ENCODE measurements around the gene ADRA2C.

ADRA2C gene

GRCh38 chr4:3745886-3746656, 20.1 kb upstream of the ADRA2C start:
- Histone ChIP-seq H3K23ac (ENCODE audit: low read length in 2 of 2) (no peak overlapping the region), H3K4ac (ENCODE audit: low read depth in 1 of 2, low read length in 2 of 2) (no peak overlapping the region), H2BK5ac (ENCODE audit: low read depth, low read length, poor library complexity, severe bottlenecking) (no peak overlapping the region), H3K4me3 (ENCODE audit: insufficient read depth in 1 of 2, low read depth in 1 of 2, low read length in 2 of 2) (no peak overlapping the region), H2BK15ac (ENCODE audit: low read depth, poor library complexity, severe bottlenecking) (no peak overlapping the region), H4K8ac (ENCODE audit: low read length) (no peak overlapping the region), H2AFZ (ENCODE audit: low read depth, low read length) (no peak overlapping the region), H3K36me3 (ENCODE audit: control insufficient read depth in 1 of 2, insufficient read depth in 2 of 2, low read depth in 1 of 2, low read length in 2 of 2) (no peaks in the 10 kb centered on the region), H2BK120ac (ENCODE audit: low read depth, low read length) (no peak overlapping the region), H2BK12ac (ENCODE audit: low read length in 2 of 2) (no peak overlapping the region), H3K4me2 (ENCODE audit: low read length, poor library complexity, severe bottlenecking) (no peak overlapping the region), H3K27me3 (ENCODE audit: control insufficient read depth in 1 of 2, insufficient read depth in 1 of 2, low read length in 2 of 2) (peaks cover 16 to 94% of the 10 kb centered on the region in 2 experiments), H3K27ac (ENCODE audit: low read length, poor library complexity, severe bottlenecking) (no peak overlapping the region), H2AK5ac (ENCODE audit: low read length, severe bottlenecking) (no peak overlapping the region), H3K18ac (ENCODE audit: low read depth in 1 of 2, low read length in 2 of 2) (no peak overlapping the region), H3K79me1 (replicated peaks; ENCODE audit: low read length, poor library complexity, severe bottlenecking) (no peaks in the 10 kb centered on the region), H4K91ac (ENCODE audit: low read length) (no peak overlapping the region), H3K4me1 (ENCODE audit: control insufficient read depth, insufficient read depth, low read depth, low read length) (peaks cover 2% of the 10 kb centered on the region), H3K9ac (ENCODE audit: low read length) (no peak overlapping the region), H3K9me3 (ENCODE audit: control insufficient read depth, low read length) (peaks cover 14% of the 10 kb centered on the region), H3K14ac (ENCODE audit: low read length in 2 of 2) (no peak overlapping the region)
- DNase-seq: no peak
- 64% methylated on average over 14 of the region's 32 CpGs for WGBS

DNA sequence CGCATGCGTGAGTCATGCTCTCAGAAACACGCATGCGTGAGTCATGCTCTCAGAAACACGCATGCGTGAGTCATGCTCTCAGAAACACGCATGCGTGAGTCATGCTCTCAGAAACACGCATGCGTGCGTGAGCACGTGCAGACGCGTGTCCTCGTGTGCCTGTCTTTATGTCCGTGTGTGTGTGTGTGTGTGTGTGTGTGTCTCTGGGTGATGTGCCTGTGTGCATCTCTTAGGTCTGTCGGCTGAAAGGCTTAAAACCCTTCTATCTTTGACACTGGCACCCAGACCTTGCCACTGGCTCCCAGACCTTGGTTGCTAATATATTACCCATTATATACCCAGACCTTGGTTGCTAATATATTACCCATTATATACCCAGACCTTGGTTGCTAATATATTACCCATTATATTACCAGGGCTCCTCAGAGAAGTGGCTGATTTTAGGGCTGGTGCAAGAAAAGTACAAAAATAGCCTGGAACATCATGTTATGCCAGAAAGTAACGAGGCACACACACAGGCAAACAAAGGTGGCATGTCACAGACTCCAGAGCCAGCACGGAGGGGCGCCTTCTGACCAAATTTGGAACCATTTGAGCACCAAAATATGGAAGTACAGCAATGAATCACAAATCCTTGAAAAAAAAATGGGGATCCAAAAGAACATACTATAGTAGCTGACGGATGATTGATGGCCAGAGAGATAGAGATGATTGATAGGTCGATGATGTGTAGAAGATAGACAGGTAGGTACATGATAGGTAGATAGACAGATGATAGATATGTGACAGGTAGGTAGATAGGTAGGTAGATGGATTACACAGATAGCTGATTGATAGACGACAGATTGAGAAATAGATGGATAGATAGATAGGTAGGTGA, 19.2 kb upstream of the ADRA2C start:
- no peak overlapping the region for H3K4me3 ChIP-seq (ENCODE audit: insufficient read depth in 1 of 2, low read depth in 1 of 2, low read length in 2 of 2)
- H3K9ac ChIP-seq (ENCODE audit: low read length): no peak overlapping the region
- H3K27ac ChIP-seq (ENCODE audit: low read length, poor library complexity, severe bottlenecking): no peak overlapping the region
- no peak overlapping the region for H3K4ac ChIP-seq (ENCODE audit: low read depth in 1 of 2, low read length in 2 of 2)
- H3K4me1 ChIP-seq (ENCODE audit: control insufficient read depth, insufficient read depth, low read depth, low read length): peaks cover 2% of the 10 kb centered on the region
- H3K79me1 ChIP-seq (replicated peaks; ENCODE audit: low read length, poor library complexity, severe bottlenecking): no peaks in the 10 kb centered on the region
- no peaks in the 10 kb centered on the region for H3K36me3 ChIP-seq (ENCODE audit: control insufficient read depth in 1 of 2, insufficient read depth in 2 of 2, low read depth in 1 of 2, low read length in 2 of 2)
- H3K18ac ChIP-seq (ENCODE audit: low read depth in 1 of 2, low read length in 2 of 2): no peak overlapping the region
- H2AFZ ChIP-seq (ENCODE audit: low read depth, low read length): no peak overlapping the region
- H3K9me3 ChIP-seq (ENCODE audit: control insufficient read depth, low read length): peaks cover 12% of the 10 kb centered on the region
- WGBS: 82% methylated on average over 19 of the region's 23 CpGs
- H3K23ac ChIP-seq (ENCODE audit: low read length in 2 of 2): no peak overlapping the region
- H4K8ac ChIP-seq (ENCODE audit: low read length): no peak overlapping the region
- H2BK15ac ChIP-seq (ENCODE audit: low read depth, poor library complexity, severe bottlenecking): no peak overlapping the region
- H2BK12ac ChIP-seq (ENCODE audit: low read length in 2 of 2): no peak overlapping the region
- no peak overlapping the region for H4K91ac ChIP-seq (ENCODE audit: low read length)
- H2BK120ac ChIP-seq (ENCODE audit: low read depth, low read length): no peak overlapping the region
- H2AK5ac ChIP-seq (ENCODE audit: low read length, severe bottlenecking): no peak overlapping the region
- no peak overlapping the region for H3K14ac ChIP-seq (ENCODE audit: low read length in 2 of 2)
- no peak overlapping the region for H3K4me2 ChIP-seq (ENCODE audit: low read length, poor library complexity, severe bottlenecking)
- no peak for DNase-seq
- no peak overlapping the region for H2BK5ac ChIP-seq (ENCODE audit: low read depth, low read length, poor library complexity, severe bottlenecking)
- peaks cover 20 to 94% of the 10 kb centered on the region in 2 experiments for H3K27me3 ChIP-seq (ENCODE audit: control insufficient read depth in 1 of 2, insufficient read depth in 1 of 2, low read length in 2 of 2)

DNA sequence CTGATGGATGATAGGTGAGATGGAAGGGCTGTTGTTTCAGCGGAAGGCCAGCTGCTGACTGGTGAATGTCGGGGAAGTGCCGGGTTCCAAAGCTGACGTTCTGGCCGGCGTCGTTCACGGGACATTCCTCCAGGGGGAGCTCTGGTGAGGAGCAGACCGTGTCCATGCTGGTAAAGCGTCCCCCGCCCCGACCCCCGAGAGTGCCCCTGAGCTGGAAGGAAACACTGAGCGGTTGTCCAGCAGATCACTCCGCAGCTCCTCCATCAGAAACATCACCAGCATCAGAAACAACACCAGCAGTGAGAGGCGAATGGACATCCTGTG, 18.6 kb upstream of the ADRA2C start:
- H3K4me3 ChIP-seq (ENCODE audit: insufficient read depth in 1 of 2, low read depth in 1 of 2, low read length in 2 of 2): no peak overlapping the region
- 24% methylated on average over 16 of the region's 16 CpGs for WGBS
- H2AFZ ChIP-seq (ENCODE audit: low read depth, low read length): no peak overlapping the region
- no peak overlapping the region for H3K4me2 ChIP-seq (ENCODE audit: low read length, poor library complexity, severe bottlenecking)
- DNase-seq: no peak
- H2BK120ac ChIP-seq (ENCODE audit: low read depth, low read length): no peak overlapping the region
- no peak overlapping the region for H3K4ac ChIP-seq (ENCODE audit: low read depth in 1 of 2, low read length in 2 of 2)
- H3K18ac ChIP-seq (ENCODE audit: low read depth in 1 of 2, low read length in 2 of 2): no peak overlapping the region
- H3K27me3 ChIP-seq (ENCODE audit: control insufficient read depth in 1 of 2, insufficient read depth in 1 of 2, low read length in 2 of 2): peaks cover 20 to 95% of the 10 kb centered on the region in 2 experiments
- H3K14ac ChIP-seq (ENCODE audit: low read length in 2 of 2): no peak overlapping the region
- H3K4me1 ChIP-seq (ENCODE audit: control insufficient read depth, insufficient read depth, low read depth, low read length): peaks cover 2% of the 10 kb centered on the region
- no peak overlapping the region for H3K9ac ChIP-seq (ENCODE audit: low read length)
- no peak overlapping the region for H2BK12ac ChIP-seq (ENCODE audit: low read length in 2 of 2)
- H2AK5ac ChIP-seq (ENCODE audit: low read length, severe bottlenecking): no peak overlapping the region
- H4K91ac ChIP-seq (ENCODE audit: low read length): no peak overlapping the region
- no peak overlapping the region for H4K8ac ChIP-seq (ENCODE audit: low read length)
- H2BK5ac ChIP-seq (ENCODE audit: low read depth, low read length, poor library complexity, severe bottlenecking): no peak overlapping the region
- no peak overlapping the region for H3K23ac ChIP-seq (ENCODE audit: low read length in 2 of 2)
- no peaks in the 10 kb centered on the region for H3K79me1 ChIP-seq (replicated peaks; ENCODE audit: low read length, poor library complexity, severe bottlenecking)
- no peak overlapping the region for H2BK15ac ChIP-seq (ENCODE audit: low read depth, poor library complexity, severe bottlenecking)
- peaks cover 6% of the 10 kb centered on the region for H3K9me3 ChIP-seq (ENCODE audit: control insufficient read depth, low read length)
- no peak overlapping the region for H3K27ac ChIP-seq (ENCODE audit: low read length, poor library complexity, severe bottlenecking)
- H3K36me3 ChIP-seq (ENCODE audit: control insufficient read depth in 1 of 2, insufficient read depth in 2 of 2, low read depth in 1 of 2, low read length in 2 of 2): no peaks in the 10 kb centered on the region

GRCh38 chr4:3748136-3748898, 17.9 kb upstream of the ADRA2C start:
- peaks cover 2% of the 10 kb centered on the region for H3K4me1 ChIP-seq (ENCODE audit: control insufficient read depth, insufficient read depth, low read depth, low read length)
- H3K14ac ChIP-seq (ENCODE audit: low read length in 2 of 2): no peak overlapping the region
- no peak overlapping the region for H2BK5ac ChIP-seq (ENCODE audit: low read depth, low read length, poor library complexity, severe bottlenecking)
- H3K4ac ChIP-seq (ENCODE audit: low read depth in 1 of 2, low read length in 2 of 2): no peak overlapping the region
- no peak overlapping the region for H2AK5ac ChIP-seq (ENCODE audit: low read length, severe bottlenecking)
- no peak overlapping the region for H2BK12ac ChIP-seq (ENCODE audit: low read length in 2 of 2)
- H3K36me3 ChIP-seq (ENCODE audit: control insufficient read depth in 1 of 2, insufficient read depth in 2 of 2, low read depth in 1 of 2, low read length in 2 of 2): no peaks in the 10 kb centered on the region
- no peak overlapping the region for H3K4me2 ChIP-seq (ENCODE audit: low read length, poor library complexity, severe bottlenecking)
- no peak overlapping the region for H4K91ac ChIP-seq (ENCODE audit: low read length)
- H3K9me3 ChIP-seq (ENCODE audit: control insufficient read depth, low read length): no peaks in the 10 kb centered on the region
- no peak overlapping the region for H2BK120ac ChIP-seq (ENCODE audit: low read depth, low read length)
- no peak overlapping the region for H4K8ac ChIP-seq (ENCODE audit: low read length)
- H3K79me1 ChIP-seq (replicated peaks; ENCODE audit: low read length, poor library complexity, severe bottlenecking): no peaks in the 10 kb centered on the region
- H3K23ac ChIP-seq (ENCODE audit: low read length in 2 of 2): no peak overlapping the region
- H3K18ac ChIP-seq (ENCODE audit: low read depth in 1 of 2, low read length in 2 of 2): no peak overlapping the region
- H3K4me3 ChIP-seq (ENCODE audit: insufficient read depth in 1 of 2, low read depth in 1 of 2, low read length in 2 of 2): no peak overlapping the region
- no peak overlapping the region for H3K27ac ChIP-seq (ENCODE audit: low read length, poor library complexity, severe bottlenecking)
- WGBS: 74% methylated on average over 15 of the region's 17 CpGs
- no peak overlapping the region for H3K9ac ChIP-seq (ENCODE audit: low read length)
- peaks cover 20 to 95% of the 10 kb centered on the region in 2 experiments for H3K27me3 ChIP-seq (ENCODE audit: control insufficient read depth in 1 of 2, insufficient read depth in 1 of 2, low read length in 2 of 2)
- no peak overlapping the region for H2BK15ac ChIP-seq (ENCODE audit: low read depth, poor library complexity, severe bottlenecking)
- DNase-seq: no peak
- H2AFZ ChIP-seq (ENCODE audit: low read depth, low read length): no peak overlapping the region

Data from mesenchymal stem cell (in vitro differentiated cells and primary cell).